ENCODE measurements around the gene FXYD2. TPM values are rescaled to one million over a fixed set of nuclear protein-coding genes. Genes with fewer than 3 reads are reported as not detected.

FXYD2 gene
- total and polyA plus RNA-seq, 2 of the 4 experiments (the other 2 are of a cell fraction): 0.09 TPM; not detected in 1

DNA sequence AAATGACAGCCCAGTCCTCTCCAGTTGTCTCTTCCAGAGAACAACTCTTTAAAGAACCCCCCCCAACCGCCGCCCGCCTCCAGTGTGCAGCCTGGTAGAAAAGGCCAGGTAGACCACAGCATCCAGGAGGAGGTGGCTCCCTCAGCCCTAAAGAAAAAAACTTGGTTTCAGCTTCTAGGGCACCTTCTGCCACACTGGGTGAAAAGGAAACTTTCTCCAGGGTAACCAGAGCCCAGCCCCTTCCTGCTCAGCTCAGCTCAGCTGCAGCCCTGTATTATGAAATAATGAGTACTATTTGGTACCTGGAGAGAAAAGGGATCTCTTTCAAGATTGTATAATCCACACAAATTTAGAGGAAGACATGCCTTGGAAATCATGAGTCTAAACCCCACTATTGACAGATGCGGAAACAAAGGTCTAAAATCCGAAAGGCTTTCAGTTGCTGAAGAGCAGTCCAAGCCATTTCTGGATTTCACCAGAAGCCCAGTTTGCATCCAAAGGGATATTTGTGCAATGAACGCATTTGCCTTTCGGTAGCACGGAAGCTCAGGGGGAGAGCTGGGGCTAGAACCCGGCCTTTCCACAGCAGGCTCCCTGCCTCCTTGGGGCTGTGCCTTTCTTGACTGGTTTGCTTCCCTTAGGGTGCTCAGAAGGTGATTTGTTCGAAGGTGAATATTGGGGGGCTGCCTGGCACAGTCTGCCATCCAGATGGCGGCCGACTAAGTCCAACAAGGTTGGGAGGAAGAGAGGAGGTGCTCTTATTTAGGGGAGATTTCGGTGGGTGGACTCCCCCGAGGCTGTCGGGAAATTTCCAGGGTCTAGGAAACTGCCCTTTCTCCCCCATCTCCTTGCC lies 48.7 kb upstream of the FXYD2 start (continued):
- TF ChIP-seq, protein P1, sequence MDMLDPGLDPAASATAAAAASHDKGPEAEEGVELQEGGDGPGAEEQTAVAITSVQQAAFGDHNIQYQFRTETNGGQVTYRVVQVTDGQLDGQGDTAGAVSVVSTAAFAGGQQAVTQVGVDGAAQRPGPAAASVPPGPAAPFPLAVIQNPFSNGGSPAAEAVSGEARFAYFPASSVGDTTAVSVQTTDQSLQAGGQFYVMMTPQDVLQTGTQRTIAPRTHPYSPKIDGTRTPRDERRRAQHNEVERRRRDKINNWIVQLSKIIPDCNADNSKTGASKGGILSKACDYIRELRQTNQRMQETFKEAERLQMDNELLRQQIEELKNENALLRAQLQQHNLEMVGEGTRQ (IDR thresholded peaks at IDR 0.05; ENCODE audit: low read depth, low read length): no peak

DNA sequence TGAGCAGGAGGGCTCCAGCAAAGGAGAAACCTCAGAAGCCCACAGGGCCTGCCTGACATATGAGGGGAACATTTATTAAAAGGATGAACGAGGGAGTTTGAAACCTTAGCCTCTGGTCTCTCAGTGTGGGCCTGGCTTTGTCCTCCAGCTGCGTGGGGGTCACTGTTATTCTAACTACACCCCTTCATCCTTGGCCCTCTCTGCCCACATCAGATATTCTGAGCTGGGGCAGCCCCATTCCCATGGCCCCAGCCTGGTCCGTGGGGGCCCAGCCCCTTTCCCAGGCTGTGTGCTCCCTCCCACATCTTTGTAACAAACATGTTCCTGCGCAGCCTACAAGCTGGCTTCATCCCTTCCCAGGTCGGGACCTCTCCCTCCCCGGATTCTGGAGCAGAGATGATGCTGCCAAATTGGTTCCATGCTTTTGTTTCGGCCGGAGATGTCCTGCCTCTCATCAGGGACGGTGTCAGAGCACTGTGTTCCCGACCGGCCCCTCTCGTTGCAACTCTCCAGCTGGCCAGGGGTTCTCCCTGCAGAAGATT lies 47.9 kb upstream of the FXYD2 start:
- Histone ChIP-seq H3K4me2 (ENCODE audit: low read depth, low read length) (no peak overlapping the region), H3K4me1 (ENCODE audit: control insufficient read depth, insufficient read depth, low read length) (no peaks in the 10 kb centered on the region), H3K9ac (ENCODE audit: low read depth, low read length) (no peak overlapping the region), H2AK9ac (replicated peaks; ENCODE audit: low read depth, low read length, poor library complexity) (no peak overlapping the region), H3K27ac (ENCODE audit: insufficient read depth, low read length) (no peak overlapping the region), H2AFZ (replicated peaks; ENCODE audit: low read length, poor library complexity) (no peak overlapping the region), H2AK5ac (ENCODE audit: low read depth, low read length) (no peak overlapping the region), H3K18ac (ENCODE audit: low read depth, low read length) (no peak overlapping the region), H2BK5ac (ENCODE audit: low read depth, low read length, poor library complexity, severe bottlenecking) (no peak overlapping the region), H3K4ac (ENCODE audit: low read depth, low read length) (no peak overlapping the region), H3K4me3 (ENCODE audit: insufficient read depth, low read depth, low read length) (no peak overlapping the region), H3K14ac (replicated peaks; ENCODE audit: low read depth, low read length) (no peak overlapping the region), H2BK20ac (ENCODE audit: low read depth, low read length) (no peak overlapping the region), H4K91ac (ENCODE audit: insufficient read depth, low read depth, low read length) (no peak overlapping the region), H4K20me1 (ENCODE audit: insufficient read depth, low read length) (no peaks in the 10 kb centered on the region), H2BK120ac (ENCODE audit: low read depth, low read length) (no peak overlapping the region), H3K56ac (ENCODE audit: extremely low read depth, insufficient read depth, low read length) (no peak overlapping the region), H3K9me1 (ENCODE audit: insufficient read depth, low read length) (no peaks in the 10 kb centered on the region), H3K27me3 (ENCODE audit: control insufficient read depth, insufficient read depth, low read length) (peaks cover 51% of the 10 kb centered on the region), H3K23ac (ENCODE audit: low read depth, low read length) (no peak overlapping the region), H2BK15ac (ENCODE audit: low read depth, low read length) (no peak overlapping the region), H3K36me3 (ENCODE audit: control insufficient read depth, insufficient read depth, low read length) (no peaks in the 10 kb centered on the region), H3K79me1 (ENCODE audit: low read depth in 1 of 2, low read length in 2 of 2) (no peaks in the 10 kb centered on the region), H4K5ac (ENCODE audit: low read depth, low read length) (no peak overlapping the region), H4K8ac (ENCODE audit: low read depth in 2 of 2, low read length in 2 of 2) (no peak overlapping the region), H3K9me3 (ENCODE audit: control insufficient read depth, insufficient read depth, low read length) (no peaks in the 10 kb centered on the region)
- in situ Hi-C loops (cut with MboI; ENCODE audit: low sequenced_read_pairs): no loop called here
- no TSS peak for BruUV-seq (replicated peaks)
- TF ChIP-seq CHD1 (IDR thresholded peaks at IDR 0.05; ENCODE audit: low read depth, low read length): no peak
- TF ChIP-seq, protein P2, sequence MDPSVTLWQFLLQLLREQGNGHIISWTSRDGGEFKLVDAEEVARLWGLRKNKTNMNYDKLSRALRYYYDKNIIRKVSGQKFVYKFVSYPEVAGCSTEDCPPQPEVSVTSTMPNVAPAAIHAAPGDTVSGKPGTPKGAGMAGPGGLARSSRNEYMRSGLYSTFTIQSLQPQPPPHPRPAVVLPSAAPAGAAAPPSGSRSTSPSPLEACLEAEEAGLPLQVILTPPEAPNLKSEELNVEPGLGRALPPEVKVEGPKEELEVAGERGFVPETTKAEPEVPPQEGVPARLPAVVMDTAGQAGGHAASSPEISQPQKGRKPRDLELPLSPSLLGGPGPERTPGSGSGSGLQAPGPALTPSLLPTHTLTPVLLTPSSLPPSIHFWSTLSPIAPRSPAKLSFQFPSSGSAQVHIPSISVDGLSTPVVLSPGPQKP (IDR thresholded peaks at IDR 0.05; ENCODE audit: borderline replicate concordance, low read depth, low read length): no peak
- no peak for TF ChIP-seq NFE2L2 (IDR thresholded peaks at IDR 0.05; ENCODE audit: low read depth, low read length)
- TF ChIP-seq, protein P1 (IDR thresholded peaks at IDR 0.05; ENCODE audit: low read depth, low read length): no peak
- TF ChIP-seq RFX5 (IDR thresholded peaks at IDR 0.05; ENCODE audit: low read depth, low read length): no peak
- no peak for TF ChIP-seq MXI1 (IDR thresholded peaks at IDR 0.05; ENCODE audit: borderline replicate concordance, low read depth, low read length)
- no peak for TF ChIP-seq MAZ (IDR thresholded peaks at IDR 0.05; ENCODE audit: borderline replicate concordance, low read depth, low read length)
- TF ChIP-seq MAFK (IDR thresholded peaks at IDR 0.05; ENCODE audit: low read depth, low read length): no peak
- TF ChIP-seq RAD21 (IDR thresholded peaks at IDR 0.05; ENCODE audit: low read length): no peak
- 25% methylated on average over 9 of the region's 12 CpGs; no CpG with 5 or more reads in 1 of the 2 experiments for WGBS, 2 experiments (ENCODE audit: extremely low coverage in 2 of 2, insufficient read length in 1 of 2)
- ChIA-PET CTCF (no interaction called here), POLR2A (ENCODE audit: unreplicated experiment) (no interaction called here)
- dilution Hi-C loops (cut with HindIII; ENCODE audit: low sequenced_read_pairs, unreplicated experiment): no loop called here
- DNase-seq (no peak), ATAC-seq (ENCODE audit: low read depth) (no peak)
- intact Hi-C loops (cut with micrococcal nuclease): no loop called here

Data from IMR-90 (cell line).